HEK293 (cell line): ENCODE measurements around the gene UBL5.
A peak's percentile ranks its signal among the peaks of the same experiment; 100 is the strongest.

ENCODE experiments used
- GLIS1 ChIP-seq: fragments of 450-650 bp; formaldehyde crosslinking; IDR thresholded peaks from 2 replicates; pipeline ENCODE4 v1.5.1; 2016; ENCODE audit warnings: missing biosample characterization, missing genetic modification characterization
- KLF8 ChIP-seq: fragments of 450-650 bp; formaldehyde crosslinking; IDR thresholded peaks from 2 replicates; pipeline ENCODE4 v1.5.1; 2016; ENCODE audit warnings: missing biosample characterization, missing genetic modification characterization
- KLF9 ChIP-seq: fragments of 450-650 bp; formaldehyde crosslinking; IDR thresholded peaks from 2 replicates; pipeline ENCODE4 v1.5.1; 2016; ENCODE audit warnings: missing biosample characterization, missing genetic modification characterization, low read depth
- MEIS1 ChIP-seq: sonication (generic); formaldehyde crosslinking; IDR thresholded peaks from 2 replicates; pipeline ENCODE4 v1.8.1; 2022; ENCODE audit warnings: missing genetic modification reagents, mild to moderate bottlenecking, borderline replicate concordance
- PRDM1 ChIP-seq: fragments of 450-650 bp; formaldehyde crosslinking; IDR thresholded peaks from 2 replicates; pipeline ENCODE4; 2016; ENCODE audit warnings: missing biosample characterization, missing genetic modification characterization
- PRDM2 ChIP-seq: fragments of 450-650 bp; formaldehyde crosslinking; IDR thresholded peaks from 2 replicates; pipeline ENCODE4 v1.5.1; 2016; ENCODE audit warnings: missing biosample characterization, missing genetic modification characterization, borderline replicate concordance
- SALL2 ChIP-seq: fragments of 450-650 bp; formaldehyde crosslinking; IDR thresholded peaks from 2 replicates; pipeline ENCODE4 v1.5.0; 2017; ENCODE audit warnings: missing biosample characterization, mild to moderate bottlenecking, missing genetic modification characterization, borderline replicate concordance
- SCRT1 ChIP-seq: fragments of 450-650 bp; formaldehyde crosslinking; IDR thresholded peaks from 2 replicates; pipeline ENCODE4 v1.5.1; 2016; ENCODE audit warnings: missing biosample characterization, missing genetic modification characterization, borderline replicate concordance
- SETDB1 ChIP-seq: IDR thresholded peaks from one replicate; pipeline ENCODE4 v1.6.1; 2017; ENCODE audit warnings: mild to moderate bottlenecking, low read length, moderate library complexity, mixed read lengths; ENCODE audit not compliant: insufficient read length
- WT1 ChIP-seq: fragments of 450-650 bp; formaldehyde crosslinking; IDR thresholded peaks from 2 replicates; pipeline ENCODE4 v1.5.1; 2016; ENCODE audit warnings: missing biosample characterization, missing genetic modification characterization
- ZBTB1 ChIP-seq: fragments of 450-650 bp; formaldehyde crosslinking; IDR thresholded peaks from 2 replicates; pipeline ENCODE4 v1.5.1; 2016; ENCODE audit warnings: missing biosample characterization, missing genetic modification characterization
- ZBTB48 ChIP-seq: fragments of 450-650 bp; formaldehyde crosslinking; IDR thresholded peaks from 2 replicates; pipeline ENCODE4 v1.5.1; 2016; ENCODE audit warnings: missing biosample characterization, missing genetic modification characterization
- ZBTB7A ChIP-seq: fragments of 450-650 bp; formaldehyde crosslinking; IDR thresholded peaks from 2 replicates; pipeline ENCODE4 v1.5.1; 2016; ENCODE audit warnings: low read depth, missing biosample characterization, missing genetic modification characterization
- ZNF112 ChIP-seq: fragments of 450-650 bp; formaldehyde crosslinking; IDR thresholded peaks from 2 replicates; pipeline ENCODE4 v1.5.0; 2017; ENCODE audit warnings: missing biosample characterization, missing genetic modification characterization
- ZNF132 ChIP-seq: fragments of 450-650 bp; formaldehyde crosslinking; IDR thresholded peaks from 2 replicates; pipeline ENCODE4 v1.5.1; 2017; ENCODE audit warnings: missing biosample characterization, missing genetic modification characterization, borderline replicate concordance
- ZNF155 ChIP-seq: fragments of 450-650 bp; formaldehyde crosslinking; IDR thresholded peaks from 2 replicates; pipeline ENCODE4 v1.5.1; 2016; ENCODE audit warnings: missing biosample characterization, missing genetic modification characterization
- ZNF16 ChIP-seq: fragments of 450-650 bp; formaldehyde crosslinking; IDR thresholded peaks from 2 replicates; pipeline ENCODE4 v1.5.1; 2016; ENCODE audit warnings: low read depth, missing biosample characterization, missing genetic modification characterization
- ZNF174 ChIP-seq: fragments of 450-650 bp; formaldehyde crosslinking; IDR thresholded peaks from 2 replicates; pipeline ENCODE4 v1.5.0; 2017; ENCODE audit warnings: missing biosample characterization, mild to moderate bottlenecking, missing genetic modification characterization
- ZNF354C ChIP-seq: fragments of 450-650 bp; formaldehyde crosslinking; IDR thresholded peaks from 2 replicates; pipeline ENCODE4 v1.5.1; 2016; ENCODE audit warnings: missing biosample characterization, missing genetic modification characterization, low read depth, borderline replicate concordance
- ZNF391 ChIP-seq: fragments of 450-650 bp; formaldehyde crosslinking; IDR thresholded peaks from 2 replicates; pipeline ENCODE4 v1.5.1; 2016; ENCODE audit warnings: low read depth, missing biosample characterization, missing genetic modification characterization, borderline replicate concordance
- ZNF514 ChIP-seq: fragments of 450-650 bp; formaldehyde crosslinking; IDR thresholded peaks from 2 replicates; pipeline ENCODE4 v1.5.1; 2016; ENCODE audit warnings: missing biosample characterization, missing genetic modification characterization
- ZNF707 ChIP-seq: fragments of 450-650 bp; formaldehyde crosslinking; IDR thresholded peaks from 2 replicates; pipeline ENCODE4 v1.5.1; 2016; ENCODE audit warnings: missing biosample characterization, missing genetic modification characterization
- ZNF777 ChIP-seq: fragments of 450-650 bp; formaldehyde crosslinking; IDR thresholded peaks from 2 replicates; pipeline ENCODE4 v1.5.1; 2017; ENCODE audit warnings: missing biosample characterization, missing genetic modification characterization, borderline replicate concordance
- ZSCAN4 ChIP-seq: fragments of 450-650 bp; formaldehyde crosslinking; IDR thresholded peaks from 2 replicates; pipeline ENCODE4 v1.5.1; 2017; ENCODE audit warnings: missing biosample characterization, missing genetic modification characterization
- TF ChIP-seq, protein P1 (sequence below): fragments of 450-650 bp; formaldehyde crosslinking; IDR thresholded peaks from 2 replicates; pipeline ENCODE4 v1.5.1; 2016; ENCODE audit warnings: missing biosample characterization, missing genetic modification characterization, low read depth
- TF ChIP-seq, protein P2 (sequence below): fragments of 450-650 bp; formaldehyde crosslinking; IDR thresholded peaks from 2 replicates; pipeline ENCODE4 v1.5.1; 2016; ENCODE audit warnings: missing biosample characterization, missing genetic modification characterization
- TF ChIP-seq, protein P3 (sequence below): fragments of 450-650 bp; formaldehyde crosslinking; IDR thresholded peaks from 2 replicates; pipeline ENCODE4 v1.5.1; 2016; ENCODE audit warnings: missing biosample characterization, missing genetic modification characterization, borderline replicate concordance

Gene UBL5

GRCh38 chr19:9785367-9786331 is 42.1 kb upstream of the UBL5 start (continued):
- TF ChIP-seq MEIS1 (CRISPR knock-in tag) (no peak), ZNF155 (tag by site-specific recombination) (no peak), ZNF514 (tag by site-specific recombination) (no peak), SETDB1 (no peak), ZSCAN4 (tag by site-specific recombination) (no peak), ZNF777 (tag by site-specific recombination) (no peak), SALL2 (tag by site-specific recombination) (no peak), ZNF112 (no peak), ZNF132 (no peak), ZBTB1 (tag by site-specific recombination) (no peak), KLF9 (peak; percentile 72), ZNF707 (tag by site-specific recombination) (no peak), ZNF174 (tag by site-specific recombination) (no peak), PRDM1 (tag by site-specific recombination) (no peak), ZBTB48 (tag by site-specific recombination) (0 out of 2 replicates have a peak, but pooled peaks have one; percentile 18), ZNF391 (tag by site-specific recombination) (no peak), ZNF16 (tag by site-specific recombination) (no peak), PRDM2 (tag by site-specific recombination) (no peak), ZNF354C (tag by site-specific recombination) (no peak), KLF8 (peak; percentile 85; the same call in 1 of the 2 replicates), WT1 (tag by site-specific recombination) (no peak), ZBTB7A (tag by site-specific recombination) (no peak), GLIS1 (tag by site-specific recombination) (peak; percentile 55), SCRT1 (tag by site-specific recombination) (no peak)
- TF ChIP-seq, protein P1, sequence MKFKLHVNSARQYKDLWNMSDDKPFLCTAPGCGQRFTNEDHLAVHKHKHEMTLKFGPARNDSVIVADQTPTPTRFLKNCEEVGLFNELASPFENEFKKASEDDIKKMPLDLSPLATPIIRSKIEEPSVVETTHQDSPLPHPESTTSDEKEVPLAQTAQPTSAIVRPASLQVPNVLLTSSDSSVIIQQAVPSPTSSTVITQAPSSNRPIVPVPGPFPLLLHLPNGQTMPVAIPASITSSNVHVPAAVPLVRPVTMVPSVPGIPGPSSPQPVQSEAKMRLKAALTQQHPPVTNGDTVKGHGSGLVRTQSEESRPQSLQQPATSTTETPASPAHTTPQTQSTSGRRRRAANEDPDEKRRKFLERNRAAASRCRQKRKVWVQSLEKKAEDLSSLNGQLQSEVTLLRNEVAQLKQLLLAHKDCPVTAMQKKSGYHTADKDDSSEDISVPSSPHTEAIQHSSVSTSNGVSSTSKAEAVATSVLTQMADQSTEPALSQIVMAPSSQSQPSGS: no peak
- TF ChIP-seq, protein P2, sequence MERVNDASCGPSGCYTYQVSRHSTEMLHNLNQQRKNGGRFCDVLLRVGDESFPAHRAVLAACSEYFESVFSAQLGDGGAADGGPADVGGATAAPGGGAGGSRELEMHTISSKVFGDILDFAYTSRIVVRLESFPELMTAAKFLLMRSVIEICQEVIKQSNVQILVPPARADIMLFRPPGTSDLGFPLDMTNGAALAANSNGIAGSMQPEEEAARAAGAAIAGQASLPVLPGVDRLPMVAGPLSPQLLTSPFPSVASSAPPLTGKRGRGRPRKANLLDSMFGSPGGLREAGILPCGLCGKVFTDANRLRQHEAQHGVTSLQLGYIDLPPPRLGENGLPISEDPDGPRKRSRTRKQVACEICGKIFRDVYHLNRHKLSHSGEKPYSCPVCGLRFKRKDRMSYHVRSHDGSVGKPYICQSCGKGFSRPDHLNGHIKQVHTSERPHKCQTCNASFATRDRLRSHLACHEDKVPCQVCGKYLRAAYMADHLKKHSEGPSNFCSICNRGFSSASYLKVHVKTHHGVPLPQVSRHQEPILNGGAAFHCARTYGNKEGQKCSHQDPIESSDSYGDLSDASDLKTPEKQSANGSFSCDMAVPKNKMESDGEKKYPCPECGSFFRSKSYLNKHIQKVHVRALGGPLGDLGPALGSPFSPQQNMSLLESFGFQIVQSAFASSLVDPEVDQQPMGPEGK (tag by site-specific recombination): peak; percentile 83
- TF ChIP-seq, protein P3, sequence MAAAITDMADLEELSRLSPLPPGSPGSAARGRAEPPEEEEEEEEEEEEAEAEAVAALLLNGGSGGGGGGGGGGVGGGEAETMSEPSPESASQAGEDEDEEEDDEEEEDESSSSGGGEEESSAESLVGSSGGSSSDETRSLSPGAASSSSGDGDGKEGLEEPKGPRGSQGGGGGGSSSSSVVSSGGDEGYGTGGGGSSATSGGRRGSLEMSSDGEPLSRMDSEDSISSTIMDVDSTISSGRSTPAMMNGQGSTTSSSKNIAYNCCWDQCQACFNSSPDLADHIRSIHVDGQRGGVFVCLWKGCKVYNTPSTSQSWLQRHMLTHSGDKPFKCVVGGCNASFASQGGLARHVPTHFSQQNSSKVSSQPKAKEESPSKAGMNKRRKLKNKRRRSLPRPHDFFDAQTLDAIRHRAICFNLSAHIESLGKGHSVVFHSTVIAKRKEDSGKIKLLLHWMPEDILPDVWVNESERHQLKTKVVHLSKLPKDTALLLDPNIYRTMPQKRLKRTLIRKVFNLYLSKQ (tag by site-specific recombination): no peak
